Liver (tissue), 9 donors: Measurements from ENCODE around the gene ZNF568. TPM values are rescaled to one million over a fixed set of nuclear protein-coding genes. Genes with fewer than 3 reads are reported as not detected.

Experiments used
- DNase-seq: peaks from one replicate; pipeline ENCODE4 v3.0.0-alpha.2; 2017; ENCODE audit warnings: low spot score
- H3K27ac ChIP-seq, 2 donors: one replicate each; pipeline ENCODE4 v1.7.0; 2013; ENCODE audit warnings: inconsistent platforms in 2 of 2, low read length in 2 of 2, control low read depth in 1 of 2, low read depth in 1 of 2, mild to moderate bottlenecking in 1 of 2
- H3K27me3 ChIP-seq, 4 donors: one replicate each; pipeline versions ENCODE4 v1.6.1 to v1.7.0; 2013; ENCODE audit warnings: low read length in 3 of 4, inconsistent platforms in 1 of 4, mild to moderate bottlenecking in 1 of 4, moderate library complexity in 1 of 4; ENCODE audit not compliant: control insufficient read depth in 4 of 4, insufficient read depth in 4 of 4
- H3K36me3 ChIP-seq, 4 donors: one replicate each; pipeline versions ENCODE4 v1.6.1 to v1.7.0; 2013; ENCODE audit warnings: low read length in 3 of 4, mild to moderate bottlenecking in 3 of 4, low read depth in 1 of 4, moderate library complexity in 1 of 4; ENCODE audit not compliant: control insufficient read depth in 4 of 4, insufficient read depth in 3 of 4
- H3K4me1 ChIP-seq, 4 donors: one replicate each; pipeline versions ENCODE4 v1.6.1 to v1.7.0; 2013; ENCODE audit warnings: low read length in 3 of 4, mild to moderate bottlenecking in 3 of 4, moderate library complexity in 1 of 4; ENCODE audit not compliant: control insufficient read depth in 4 of 4, insufficient read depth in 4 of 4
- H3K4me3 ChIP-seq, 3 donors: one replicate each; pipeline versions ENCODE4 v1.6.1 to v1.7.0; 2013; ENCODE audit warnings: low read length in 3 of 3, control low read depth in 1 of 3, low read depth in 1 of 3, mild to moderate bottlenecking in 1 of 3
- H3K9ac ChIP-seq, 2 donors: one replicate each; pipeline ENCODE4 v1.7.0; 2013; ENCODE audit warnings: low read length in 2 of 2, mild to moderate bottlenecking in 2 of 2, moderate library complexity in 2 of 2, control low read depth in 1 of 2, low read depth in 1 of 2
- H3K9me3 ChIP-seq, 4 donors: one replicate each; pipeline versions ENCODE4 v1.6.1 to v1.7.0; 2013; ENCODE audit warnings: low read length in 3 of 4; ENCODE audit not compliant: control insufficient read depth in 4 of 4
- ATF3 ChIP-seq: IDR thresholded peaks from 2 replicates; pipeline ENCODE4 v1.6.1; 2016; ENCODE audit warnings: antibody characterized with exemption
- CTCF ChIP-seq: fragments of 150-350 bp; IDR thresholded peaks from 2 replicates; pipeline ENCODE4 v1.5.1; 2017; ENCODE audit warnings: improper control_type of control experiment, low read depth, low read length; ENCODE audit not compliant: missing input control
- EGR1 ChIP-seq, 2 donors: IDR thresholded peaks; 2 replicates each; pipeline ENCODE4 v1.6.1; 2016 to 2018; ENCODE audit warnings: antibody characterized with exemption in 2 of 2, low read depth in 2 of 2
- FOXA1 ChIP-seq: IDR thresholded peaks from 2 replicates; pipeline ENCODE4 v1.6.1; 2016; ENCODE audit warnings: antibody characterized with exemption
- FOXA2 ChIP-seq: IDR thresholded peaks from 2 replicates; pipeline ENCODE4 v1.6.1; 2016; ENCODE audit warnings: antibody characterized with exemption
- GABPA ChIP-seq, 2 donors: IDR thresholded peaks in 1 of 2; conservative IDR thresholded peaks in 1 of 2; 2 replicates each; pipeline ENCODE4 v1.6.1; 2016; ENCODE audit warnings: antibody characterized with exemption in 2 of 2, mild to moderate bottlenecking in 1 of 2, moderate library complexity in 1 of 2
- HNF4A ChIP-seq, 2 donors: conservative IDR thresholded peaks; 2 replicates each; pipeline ENCODE4 v1.6.1; 2016; ENCODE audit warnings: antibody characterized with exemption in 2 of 2, mild to moderate bottlenecking in 2 of 2
- HNF4G ChIP-seq: IDR thresholded peaks from 2 replicates; pipeline ENCODE4 v1.6.1; 2016; ENCODE audit warnings: antibody characterized with exemption
- JUND ChIP-seq, 2 donors: IDR thresholded peaks; 2 replicates each; pipeline ENCODE4 v1.6.1; 2016; ENCODE audit warnings: antibody characterized with exemption in 2 of 2
- MAX ChIP-seq: IDR thresholded peaks from 2 replicates; pipeline ENCODE4 v1.6.1; 2016; ENCODE audit warnings: antibody characterized with exemption
- NR2F2 ChIP-seq: IDR thresholded peaks from 2 replicates; pipeline ENCODE4 v1.6.1; 2016; ENCODE audit warnings: antibody characterized with exemption
- RXRA ChIP-seq, 2 donors: IDR thresholded peaks; 2 replicates each; pipeline ENCODE4 v1.6.1; 2017 to 2018; ENCODE audit warnings: antibody characterized with exemption in 2 of 2, mild to moderate bottlenecking in 1 of 2
- SP1 ChIP-seq: IDR thresholded peaks from 2 replicates; pipeline ENCODE4 v1.6.1; 2018; ENCODE audit warnings: antibody characterized with exemption, mild to moderate bottlenecking
- TAF1 ChIP-seq: conservative IDR thresholded peaks from 2 replicates; pipeline ENCODE4 v1.6.1; 2016; ENCODE audit warnings: antibody characterized with exemption, mild to moderate bottlenecking
- YY1 ChIP-seq: IDR thresholded peaks from 2 replicates; pipeline ENCODE4 v1.6.1; 2016; ENCODE audit warnings: antibody characterized with exemption, mild to moderate bottlenecking
- ZBTB33 ChIP-seq: IDR thresholded peaks from 2 replicates; pipeline ENCODE4 v1.6.1; 2016; ENCODE audit warnings: antibody characterized with exemption
- WGBS: extraction: QIAGEN DNeasy Blood & Tissue Kit; methylation state at CpG from one replicate; pipeline ENCODE4 v1.1.7; 2013; 5-methylcytosine and 5-hydroxymethylcytosine counted together
- polyA plus RNA-seq, 2 donors: library from polyadenylated mRNA; stranded (reverse) in 1 of 2; unstranded in 1 of 2; fragments of 200-250 nt in 1 of 2; fragments of >200 nt in 1 of 2; fragmentation: Nextera tagmentation in 1 of 2; extraction: Ambion mirVana in 1 of 2; gene quantifications; one replicate each; pipeline versions ENCODE4 v1.2.1 to v1.2.3, GENCODE V29; 2013 to 2015
- total RNA-seq, 2 donors: library from RNA; depleted of rRNA; stranded (reverse); fragments of >200 nt; gene quantifications; one replicate each; pipeline ENCODE4 v1.2.3, GENCODE V29; 2014
- donor health status: healthy.
- donor health status: healthy.
- donor health status: healthy.
- donor health status: healthy.
- donor health status: healthy.

The ZNF568 gene
- total and polyA plus RNA-seq, 4 donors: 1.4 to 5.5 (median 2.8) TPM

GRCh38 chr19:36891768-36892357, 24.3 kb upstream of the ZNF568 start:
- whole genome bisulfite sequencing: 96% methylated on average over 3 of the region's 3 CpGs
- H3K27ac ChIP-seq: no peak overlapping the region
- H3K4me3 ChIP-seq: peak overlapping the region in 2 of 3 donors; percentile 45 to 58

GRCh38 chr19:36894849-36895383, 21.2 kb upstream of the ZNF568 start:
- Histone ChIP-seq H3K36me3 (peaks cover 6 to 55% (median 30%) of the 10 kb centered on the region in 4 donors), H3K9me3 (peaks cover 48 to 91% (median 71%) of the 10 kb centered on the region in 4 donors), H3K4me3 (peak overlapping the region in 2 of 3 donors; percentile 40 to 65), H3K27ac (no peak overlapping the region), H3K27me3 (no peaks in the 10 kb centered on the region), H3K4me1 (no peaks in the 10 kb centered on the region), H3K9ac (no peak overlapping the region)
- WGBS: 96% methylated on average over 2 of the region's 2 CpGs
- DNase-seq: no peak
- TF ChIP-seq HNF4G: no peak
- TF ChIP-seq EGR1 (IDR thresholded peaks at IDR 0.05; ENCODE audit: low read depth in 2 of 2): no peak
- TF ChIP-seq JUND (IDR thresholded peaks at IDR 0.05): no peak
- TF ChIP-seq HNF4A (conservative IDR thresholded peaks at IDR 0.05): no peak
- no peak for TF ChIP-seq FOXA1
- no peak for TF ChIP-seq ZBTB33
- TF ChIP-seq NR2F2: no peak
- no peak for TF ChIP-seq MAX

More at GRCh38 chr19:36891768-36892357, 24.3 kb upstream of the ZNF568 start:
- H3K36me3 ChIP-seq: peaks cover 6 to 42% (median 27%) of the 10 kb centered on the region in 4 donors
- DNase-seq: no peak
- H3K4me1 ChIP-seq: no peaks in the 10 kb centered on the region
- no peak overlapping the region for H3K9ac ChIP-seq
- TF ChIP-seq CTCF: no peak
- TF ChIP-seq MAX: no peak
- TF ChIP-seq JUND (IDR thresholded peaks at IDR 0.05): no peak
- TF ChIP-seq FOXA2: no peak
- TF ChIP-seq GABPA (IDR thresholded peaks at IDR 0.05 in 1 of 2, conservative IDR thresholded peaks at IDR 0.05 in 1 of 2): no peak
- TF ChIP-seq ATF3: no peak
- TF ChIP-seq HNF4A (conservative IDR thresholded peaks at IDR 0.05): no peak
- TF ChIP-seq SP1: no peak
- no peak for TF ChIP-seq TAF1
- no peak for TF ChIP-seq FOXA1
- TF ChIP-seq ZBTB33: no peak
- TF ChIP-seq RXRA (IDR thresholded peaks at IDR 0.05): no peak
- no peak for TF ChIP-seq YY1
- TF ChIP-seq HNF4G: no peak
- no peak for TF ChIP-seq EGR1 (IDR thresholded peaks at IDR 0.05; ENCODE audit: low read depth in 2 of 2)
- peaks cover 48 to 88% (median 72%) of the 10 kb centered on the region in 4 donors for H3K9me3 ChIP-seq
- H3K27me3 ChIP-seq: no peaks in the 10 kb centered on the region
